DND-41 (cell line): ENCODE results near the gene NCAPD3.

Source experiments
- EZH2 ChIP-seq: IDR thresholded peaks from 3 replicates; pipeline ENCODE4 v1.6.1; 2012; ENCODE audit warnings: borderline replicate concordance, low read depth, mild to moderate bottlenecking, moderate library complexity, low read length, inconsistent platforms; ENCODE audit not compliant: severe bottlenecking
- TF ChIP-seq, protein P1 (sequence below): IDR thresholded peaks from 2 replicates; pipeline ENCODE4 v1.5.1; 2012; ENCODE audit warnings: borderline replicate concordance, low read length, moderate library complexity, mild to moderate bottlenecking; ENCODE audit not compliant: poor library complexity, severe bottlenecking; ENCODE audit errors: extremely low read depth

DNA sequence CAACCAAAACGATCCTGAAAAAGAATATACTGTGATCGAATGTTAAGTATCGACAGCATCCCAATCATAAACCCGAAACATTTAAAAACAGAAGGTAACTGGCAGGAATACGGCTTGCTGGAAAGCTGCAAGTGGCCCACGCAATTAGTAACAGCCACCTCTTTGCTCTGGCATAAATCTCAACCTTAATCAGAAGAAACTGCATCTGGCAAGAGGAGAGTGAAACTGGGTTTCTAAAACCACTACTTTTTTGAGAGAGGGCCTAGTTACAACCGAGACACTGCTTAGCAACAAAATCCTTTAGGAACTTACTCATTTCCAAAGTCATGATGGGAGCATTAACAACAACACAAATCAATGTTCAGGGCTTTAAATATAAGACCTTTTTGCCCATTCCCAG lies 7.9 kb downstream of the NCAPD3 start:
- TF ChIP-seq, protein P1, sequence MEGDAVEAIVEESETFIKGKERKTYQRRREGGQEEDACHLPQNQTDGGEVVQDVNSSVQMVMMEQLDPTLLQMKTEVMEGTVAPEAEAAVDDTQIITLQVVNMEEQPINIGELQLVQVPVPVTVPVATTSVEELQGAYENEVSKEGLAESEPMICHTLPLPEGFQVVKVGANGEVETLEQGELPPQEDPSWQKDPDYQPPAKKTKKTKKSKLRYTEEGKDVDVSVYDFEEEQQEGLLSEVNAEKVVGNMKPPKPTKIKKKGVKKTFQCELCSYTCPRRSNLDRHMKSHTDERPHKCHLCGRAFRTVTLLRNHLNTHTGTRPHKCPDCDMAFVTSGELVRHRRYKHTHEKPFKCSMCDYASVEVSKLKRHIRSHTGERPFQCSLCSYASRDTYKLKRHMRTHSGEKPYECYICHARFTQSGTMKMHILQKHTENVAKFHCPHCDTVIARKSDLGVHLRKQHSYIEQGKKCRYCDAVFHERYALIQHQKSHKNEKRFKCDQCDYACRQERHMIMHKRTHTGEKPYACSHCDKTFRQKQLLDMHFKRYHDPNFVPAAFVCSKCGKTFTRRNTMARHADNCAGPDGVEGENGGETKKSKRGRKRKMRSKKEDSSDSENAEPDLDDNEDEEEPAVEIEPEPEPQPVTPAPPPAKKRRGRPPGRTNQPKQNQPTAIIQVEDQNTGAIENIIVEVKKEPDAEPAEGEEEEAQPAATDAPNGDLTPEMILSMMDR, result no peak
- no peak for TF ChIP-seq EZH2
